Right lobe of liver (tissue), 4 donors: ENCODE measurements around the gene COCH.

ENCODE experiments used
- POLR2A ChIP-seq: fragments of 450-650 bp; IDR thresholded peaks from one replicate; pipeline ENCODE4 v1.6.1; 2017; ENCODE audit warnings: antibody characterized with exemption, mild to moderate bottlenecking
- TF ChIP-seq, protein P1 (sequence below), 4 donors: fragments of 200-600 bp in 3 of 4; fragments of 450-650 bp in 1 of 4; IDR thresholded peaks; one replicate each; pipeline versions ENCODE4 v1.5.1 to v1.8.0; 2016 to 2022; ENCODE audit warnings: antibody characterized with exemption in 4 of 4, mild to moderate bottlenecking in 2 of 4
- donor health status: DM: no; HTN: no; CAD: no.
- donor health status: DM: no; HTN: no; CAD: no.
- donor health status: DM: no; HTN: yes; CAD: no.

DNA sequence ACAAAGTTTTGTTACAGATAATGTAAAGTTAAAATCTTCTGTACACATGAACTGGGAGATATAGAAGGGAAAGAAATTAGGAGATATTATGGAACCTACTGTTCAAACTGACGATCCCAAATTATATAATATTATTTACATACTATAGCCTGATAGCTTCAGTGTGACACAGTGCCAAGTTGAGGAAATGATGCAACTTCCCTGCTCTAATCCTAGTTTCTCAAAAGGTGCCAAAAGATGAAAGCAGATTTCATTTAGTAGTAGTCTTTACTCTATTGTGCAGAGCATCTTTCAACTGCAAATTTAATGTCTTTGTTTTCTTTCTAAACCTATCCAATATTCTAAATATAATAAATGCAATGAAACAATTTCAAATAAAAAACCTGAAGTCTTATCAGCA lies 46.9 kb downstream of the COCH start:
- TF ChIP-seq, protein P1, sequence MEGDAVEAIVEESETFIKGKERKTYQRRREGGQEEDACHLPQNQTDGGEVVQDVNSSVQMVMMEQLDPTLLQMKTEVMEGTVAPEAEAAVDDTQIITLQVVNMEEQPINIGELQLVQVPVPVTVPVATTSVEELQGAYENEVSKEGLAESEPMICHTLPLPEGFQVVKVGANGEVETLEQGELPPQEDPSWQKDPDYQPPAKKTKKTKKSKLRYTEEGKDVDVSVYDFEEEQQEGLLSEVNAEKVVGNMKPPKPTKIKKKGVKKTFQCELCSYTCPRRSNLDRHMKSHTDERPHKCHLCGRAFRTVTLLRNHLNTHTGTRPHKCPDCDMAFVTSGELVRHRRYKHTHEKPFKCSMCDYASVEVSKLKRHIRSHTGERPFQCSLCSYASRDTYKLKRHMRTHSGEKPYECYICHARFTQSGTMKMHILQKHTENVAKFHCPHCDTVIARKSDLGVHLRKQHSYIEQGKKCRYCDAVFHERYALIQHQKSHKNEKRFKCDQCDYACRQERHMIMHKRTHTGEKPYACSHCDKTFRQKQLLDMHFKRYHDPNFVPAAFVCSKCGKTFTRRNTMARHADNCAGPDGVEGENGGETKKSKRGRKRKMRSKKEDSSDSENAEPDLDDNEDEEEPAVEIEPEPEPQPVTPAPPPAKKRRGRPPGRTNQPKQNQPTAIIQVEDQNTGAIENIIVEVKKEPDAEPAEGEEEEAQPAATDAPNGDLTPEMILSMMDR (IDR thresholded peaks at IDR 0.05) = no peak
- TF ChIP-seq POLR2A = no peak
